HG02798 (cell line): ENCODE results near the gene TFCP2.

ENCODE experiments used
- ATAC-seq: cut with Tn5 transposase; IDR thresholded peaks from one replicate; pipeline ENCODE4 v1.9.1; 2021; ENCODE audit warnings: mild to moderate bottlenecking; ENCODE audit not compliant: unreplicated experiment, poor library complexity

Gene TFCP2

GRCh38 chr12:51051787-51052186, 121.1 kb downstream of the TFCP2 start:
- no peak for ATAC-seq

- no peak for ATAC-seq
Measured at GRCh38 chr12:51049525-51049924, 123.4 kb downstream of the TFCP2 start.

DNA sequence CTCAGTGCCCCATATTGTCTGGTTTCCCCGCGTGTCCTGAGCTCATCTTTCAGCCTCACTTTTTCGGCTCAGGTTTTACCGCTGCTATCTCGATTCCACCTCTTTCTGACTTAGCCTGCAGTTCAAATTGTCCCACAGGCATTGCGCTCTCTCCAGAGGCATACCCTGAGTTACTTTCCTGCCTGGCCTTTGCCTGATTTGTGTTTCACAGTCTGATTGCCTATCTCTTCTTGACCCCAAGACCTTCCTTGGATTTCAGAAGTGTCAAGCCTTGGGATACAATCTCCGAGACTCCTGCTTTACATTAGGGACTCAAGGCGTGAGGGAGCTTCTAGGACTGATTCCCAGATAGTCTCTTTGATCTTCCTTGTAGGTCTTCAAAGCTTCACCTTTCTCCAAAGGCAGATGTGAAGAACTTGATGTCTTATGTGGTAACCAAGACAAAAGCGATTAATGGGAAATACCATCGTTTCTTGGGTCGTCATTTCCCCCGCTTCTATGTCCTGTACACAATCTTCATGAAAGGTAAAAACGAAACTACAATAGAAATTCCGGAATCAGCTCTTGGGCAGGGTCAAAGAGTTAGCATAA, 124.2 kb downstream of the TFCP2 start:
- no peak for ATAC-seq

GRCh38 chr12:51047655-51048540, 125.0 kb downstream of the TFCP2 start, which contains the start of gene LETMD1:
Gene LETMD1 (plus strand): TSS chr12:51048327. CDS start chr12:51048357, 30 bp downstream.
- ATAC-seq, result peak; percentile 97
